Left lobe of liver (tissue), 2 donors: Measurements from ENCODE around the gene TMEM150A. TPM values are rescaled to one million over a fixed set of nuclear protein-coding genes. Genes with fewer than 3 reads are reported as not detected.
"Not testable (repeated sequence)": the region's sequence is repeated elsewhere in the genome, so short reads cannot be mapped to it uniquely, and the experiment has no call there.

Experiments
- ATAC-seq: fragments of 200-7000 bp; cut with Tn5 transposase; one replicate; pipeline ENCODE4 v1.9.1; 2020; ENCODE audit warnings: mild to moderate bottlenecking, moderate library complexity
- DNase-seq: peaks from one replicate; pipeline ENCODE4 v3.0.0-alpha.2; 2020; ENCODE audit warnings: low spot score
- total RNA-seq: library from RNA; stranded (reverse); gene quantifications from one replicate; pipeline ENCODE4 v1.2.1, GENCODE V29; 2021
- donor health status: DM: no; HTN: no; CAD: no; lungs with moderate emphysema.
- donor health status: DM: no; HTN: yes; CAD: no.

TMEM150A gene
- total RNA-seq, 1 donor from 2014 or later: 20.0 TPM

- no peak for ATAC-seq
- DNase-seq: no peak
These were observed 11.4 kb upstream of the TMEM150A start for GRCh38 chr2:85613717-85614515.

GRCh38 chr2:85611705-85612587 is 9.4 kb upstream of the TMEM150A start, which contains the start of gene C2orf68:
C2orf68 (minus strand) TSS chr2:85612066; CDS start chr2:85611984, 82 bp downstream.
- ATAC-seq (peak; percentile 85), DNase-seq (peak; percentile 93)

- ATAC-seq: no peak
- no peak for DNase-seq
These were observed 8.8 kb upstream of the TMEM150A start for GRCh38 chr2:85611217-85611704.

- DNase-seq: no peak
- ATAC-seq: no peak
These were observed 5.0 kb upstream of the TMEM150A start for GRCh38 chr2:85607268-85608215.

- ATAC-seq: no peak
- no peak for DNase-seq
These were observed 3.6 kb upstream of the TMEM150A start for GRCh38 chr2:85606116-85606455.

GRCh38 chr2:85605406-85606115 is 3.1 kb upstream of the TMEM150A start:
- ATAC-seq (no peak), DNase-seq (no peak)

- no peak for DNase-seq
- ATAC-seq: no peak
These were observed 2.3 kb upstream of the TMEM150A start for GRCh38 chr2:85604568-85605339.

GRCh38 chr2:85604133-85604444 is 1.6 kb upstream of the TMEM150A start:
- not testable (repeated sequence) for DNase-seq, ATAC-seq

- ATAC-seq: peak; percentile 72
- DNase-seq: peak; percentile 82
These were observed 575 bp downstream of the TMEM150A start for GRCh38 chr2:85601771-85602475.

- DNase-seq (no peak), ATAC-seq (no peak)
These were observed 1.3 kb downstream of the TMEM150A start for GRCh38 chr2:85600951-85601770.

- DNase-seq (no peak), ATAC-seq (no peak)
These were observed 2.3 kb downstream of the TMEM150A start for GRCh38 chr2:85600235-85600575.

GRCh38 chr2:85599468-85600234 is 2.8 kb downstream of the TMEM150A start:
- no peak for ATAC-seq
- DNase-seq: no peak

GRCh38 chr2:85598594-85599340 is 3.7 kb downstream of the TMEM150A start:
- ATAC-seq (no peak), DNase-seq (no peak)

GRCh38 chr2:85597241-85597640 is 5.3 kb downstream of the TMEM150A start:
- DNase-seq (no peak), ATAC-seq (no peak)

GRCh38 chr2:85596486-85597143 is 5.9 kb downstream of the TMEM150A start:
- no peak for DNase-seq
- ATAC-seq: no peak

- DNase-seq (no peak), ATAC-seq (peak; percentile 0)
These were observed 6.5 kb downstream of the TMEM150A start for GRCh38 chr2:85596026-85596333.
